Hematopoietic multipotent progenitor cell treated with erythropoietin and hydrocortisone succinate and interleukin-3 and kit ligand, for 8 days (in vitro differentiated cells): Measurements from ENCODE around the gene RBMS1.

ENCODE experiments used
- DNase-seq: peaks from one replicate; pipeline ENCODE4 v3.0.0-alpha.2; 2015

RBMS1 gene

GRCh38 chr2:160355080-160355479, 138.5 kb downstream of the RBMS1 start:
- no peak for DNase-seq

GRCh38 chr2:160354677-160355076, 138.9 kb downstream of the RBMS1 start:
- DNase-seq = no peak

DNA sequence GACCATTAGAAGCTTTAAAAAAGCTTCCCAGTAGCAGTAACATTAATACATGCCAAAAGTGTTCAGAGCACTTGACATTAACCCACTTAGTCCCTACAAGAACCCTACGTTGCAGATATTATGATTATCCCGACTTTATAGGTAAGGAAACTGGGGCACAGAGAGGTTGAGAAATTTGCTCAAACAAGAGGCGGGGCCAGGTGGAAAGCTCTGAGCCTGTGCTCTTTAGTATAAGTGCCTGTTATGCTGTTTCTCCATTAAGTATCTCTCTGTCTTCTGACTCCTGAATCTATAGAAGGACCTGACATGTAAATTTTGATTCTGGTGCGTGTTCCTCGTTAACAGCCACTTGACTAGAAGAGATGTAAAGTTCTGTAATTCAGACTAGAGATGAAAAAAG, 139.8 kb downstream of the RBMS1 start:
- no peak for DNase-seq

DNA sequence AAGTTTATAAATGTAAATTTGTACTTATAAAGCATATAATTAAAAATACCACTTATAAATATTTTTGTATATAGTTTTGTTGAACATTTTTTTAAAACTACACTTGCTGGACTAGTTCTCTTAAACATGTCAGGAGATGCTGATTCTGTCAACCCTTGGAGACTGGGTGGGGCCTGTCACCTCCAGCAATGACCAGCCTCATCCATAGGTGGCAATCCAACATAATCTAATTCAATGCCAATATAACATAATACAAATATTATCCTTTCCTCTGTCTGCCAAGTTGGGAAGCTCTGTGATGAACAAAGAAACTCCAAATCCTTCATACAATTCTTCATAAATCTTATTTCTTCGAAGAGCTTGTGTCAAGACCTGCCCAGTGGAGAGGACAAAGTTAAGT, 140.4 kb downstream of the RBMS1 start:
- DNase-seq = peak; percentile 58

DNA sequence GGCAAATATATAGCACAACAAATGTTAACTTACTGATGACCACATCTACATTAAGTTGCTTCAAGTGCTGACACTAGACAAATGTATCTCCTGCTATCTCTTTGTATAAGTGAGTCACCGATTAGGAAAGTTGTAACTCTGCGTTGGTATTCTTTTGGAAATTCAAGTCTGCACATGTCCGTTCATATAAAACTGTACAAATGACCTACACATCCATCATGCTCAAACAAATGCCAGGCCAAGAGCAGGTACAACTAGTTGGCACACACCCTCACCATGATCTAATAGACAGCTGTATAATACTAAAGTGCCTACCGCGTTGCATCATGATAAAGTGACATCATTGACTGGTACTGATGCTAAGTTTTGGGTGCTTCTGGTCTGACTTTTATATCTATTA, 141.1 kb downstream of the RBMS1 start:
- no peak for DNase-seq

DNA sequence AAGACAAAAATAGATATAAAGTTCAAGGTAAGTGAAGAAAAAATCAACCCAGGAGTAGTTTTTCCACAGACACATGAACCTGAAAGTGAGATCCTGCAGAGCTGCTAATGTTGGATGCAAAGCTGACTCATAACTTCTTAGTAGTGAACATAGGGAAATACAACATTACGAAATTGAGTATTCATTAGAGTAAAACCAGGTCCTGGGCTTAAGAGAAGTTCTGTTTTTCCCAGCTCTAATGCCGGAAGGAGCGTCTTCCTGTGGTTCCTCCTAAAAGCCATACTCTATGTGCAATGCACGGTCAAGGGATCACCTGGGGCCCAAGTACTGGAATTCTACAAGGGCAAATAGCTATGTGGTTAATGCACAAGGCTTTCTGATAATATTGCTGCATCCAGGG, 141.7 kb downstream of the RBMS1 start:
- DNase-seq = no peak

DNA sequence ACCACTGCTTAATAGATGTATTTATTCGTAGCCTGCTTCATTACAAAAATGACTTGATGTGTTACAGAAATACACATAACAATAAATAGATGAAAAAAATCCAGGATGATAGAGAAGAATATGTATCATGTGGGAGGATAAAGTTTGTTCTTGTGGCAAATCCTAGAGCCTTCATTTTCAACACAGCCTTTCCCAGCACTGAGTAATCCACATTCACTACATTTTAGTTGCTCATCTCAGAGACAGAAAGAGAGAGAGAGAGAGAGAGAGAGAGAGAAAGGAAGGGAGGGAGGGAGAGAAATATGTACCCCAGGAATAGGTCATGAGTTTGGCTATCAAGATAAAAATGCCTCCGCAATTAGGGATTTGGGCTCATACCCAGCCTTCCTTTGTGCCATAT, 144.3 kb downstream of the RBMS1 start:
- DNase-seq = no peak

DNA sequence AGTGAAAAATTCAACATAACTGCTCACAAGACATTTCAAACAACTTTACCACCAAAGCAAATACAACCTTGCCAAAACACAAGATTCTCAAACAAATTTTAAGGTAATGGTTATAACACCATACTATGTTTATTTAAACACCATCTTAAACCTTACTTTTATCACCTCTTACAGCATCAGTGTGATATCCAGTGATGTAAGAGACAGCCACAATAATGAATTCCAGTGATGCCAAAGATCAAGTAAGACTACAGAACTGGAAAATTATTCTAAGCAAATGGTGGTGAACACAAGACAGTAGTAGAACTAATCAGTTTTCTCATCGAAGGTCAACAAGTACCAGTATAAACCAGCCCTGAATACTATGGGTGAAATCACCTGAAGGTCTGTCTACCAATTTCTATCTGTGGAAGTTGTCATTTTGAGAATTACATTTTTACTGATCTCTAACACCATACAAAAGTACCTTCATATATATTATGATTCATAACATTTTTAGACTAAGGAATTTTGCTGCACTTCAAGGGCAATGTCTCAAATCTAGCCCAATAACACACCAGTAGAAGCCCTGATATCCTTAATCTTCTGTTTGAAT, 146.2 kb downstream of the RBMS1 start:
- no peak for DNase-seq

DNA sequence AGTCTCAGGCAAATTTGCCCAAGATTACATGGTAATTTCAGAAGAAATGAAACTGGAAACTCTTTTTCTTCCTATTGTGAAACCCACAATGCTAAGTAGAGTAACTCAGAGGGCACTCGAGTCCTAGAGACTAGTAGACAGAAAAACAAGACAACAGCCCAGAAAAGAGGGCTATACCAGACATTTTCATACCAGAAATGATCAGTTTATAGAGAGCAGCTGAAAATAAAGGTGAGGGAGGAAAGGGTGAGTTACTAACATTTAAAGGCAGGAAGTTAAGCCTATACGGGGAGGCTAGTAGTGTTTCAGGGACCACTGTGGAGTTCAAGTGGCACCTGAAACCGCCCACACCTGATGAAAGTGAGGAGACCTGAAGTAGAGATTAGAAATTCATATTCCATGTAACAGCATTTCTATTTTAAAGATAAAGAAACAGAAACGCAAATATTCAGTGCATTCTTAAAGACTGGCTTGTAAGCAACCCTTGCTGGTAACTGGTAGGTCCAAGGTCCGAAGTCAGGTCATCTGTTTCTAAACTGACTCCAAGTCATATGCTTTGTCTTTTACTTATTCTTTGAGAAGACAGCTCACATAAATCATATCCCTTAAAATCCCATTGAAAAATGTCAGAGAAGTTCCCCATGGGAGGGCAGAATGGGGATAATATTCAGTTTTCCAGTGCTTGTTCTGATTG, 148.4 kb downstream of the RBMS1 start:
- DNase-seq = no peak

DNA sequence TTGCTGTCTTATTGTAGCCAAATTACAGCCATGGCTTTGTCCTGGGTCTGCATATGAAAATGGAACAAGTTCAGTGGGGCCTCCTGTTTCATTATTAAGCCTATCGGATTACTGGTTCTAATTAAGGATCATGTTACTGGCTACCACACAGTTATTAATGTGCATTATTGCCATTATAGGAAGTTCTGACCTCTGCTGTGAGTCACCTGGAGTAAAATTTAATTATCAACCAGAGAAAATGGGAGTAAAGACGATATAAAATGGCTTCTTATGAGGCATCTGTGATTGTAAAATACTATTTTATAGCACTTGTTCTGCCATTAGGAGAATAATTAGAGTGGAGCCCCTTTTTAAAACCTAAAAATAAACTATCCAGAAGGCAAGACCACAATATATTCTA, 150.2 kb downstream of the RBMS1 start:
- no peak for DNase-seq

GRCh38 chr2:160339726-160340125, 153.9 kb downstream of the RBMS1 start:
- no peak for DNase-seq

- DNase-seq = no peak
Measured at GRCh38 chr2:160338901-160339685, 154.5 kb downstream of the RBMS1 start.

DNA sequence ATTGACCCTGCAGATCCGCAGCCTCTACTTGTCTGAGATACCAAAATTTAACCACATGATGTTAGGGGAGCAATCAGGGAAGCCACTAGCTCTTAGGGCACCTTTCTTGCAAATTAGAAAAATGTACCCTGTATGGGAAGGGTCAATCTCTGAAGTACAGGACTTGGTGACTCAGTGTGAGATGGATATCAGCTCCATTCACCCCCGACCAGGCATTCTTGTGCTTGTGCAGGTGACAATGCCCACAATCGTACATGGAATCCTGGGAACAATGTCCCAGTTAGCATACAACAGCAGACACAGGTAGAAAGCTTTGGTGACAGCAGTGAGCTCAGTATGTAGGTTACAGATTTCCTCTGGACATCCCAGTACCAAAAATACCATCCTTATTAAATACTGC, 155.9 kb downstream of the RBMS1 start:
- no peak for DNase-seq

DNA sequence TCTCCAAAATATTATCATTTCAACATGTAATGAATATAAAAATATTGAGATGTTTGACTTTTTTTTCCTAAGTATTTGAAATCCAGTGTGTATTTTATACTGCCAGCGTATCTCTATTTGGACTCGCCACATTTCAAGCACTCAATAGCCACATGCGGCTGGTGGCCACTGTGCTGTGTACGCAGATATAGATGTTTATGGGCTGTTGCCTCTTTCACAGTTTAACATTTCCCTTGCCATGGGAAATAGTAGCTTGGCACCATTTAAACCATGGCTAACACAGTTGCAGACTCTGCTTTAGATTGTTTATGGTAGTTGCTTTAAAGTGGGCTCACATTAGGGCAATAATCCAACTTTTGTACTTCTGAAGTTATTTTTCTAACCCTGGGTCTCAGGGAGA, 157.0 kb downstream of the RBMS1 start:
- DNase-seq = peak; percentile 53

DNA sequence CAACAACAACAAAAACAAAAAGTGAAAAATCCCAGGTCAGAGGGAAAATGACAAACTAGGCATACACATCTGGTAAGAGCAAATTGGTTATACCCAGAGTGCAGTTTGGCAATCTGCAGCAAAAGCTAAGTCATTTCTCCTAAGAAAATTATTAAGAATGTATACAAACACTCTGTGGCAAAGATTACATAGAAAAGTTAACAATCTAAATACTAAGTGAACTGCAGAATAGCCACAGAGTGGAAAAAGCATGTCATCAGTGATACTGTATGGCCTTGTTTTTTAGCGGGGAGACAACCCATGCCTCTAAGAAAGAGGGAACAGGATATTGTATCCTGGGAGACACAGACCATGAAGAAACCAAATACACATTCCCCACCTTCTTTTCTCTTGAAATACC, 157.5 kb downstream of the RBMS1 start:
- peak; percentile 43 for DNase-seq

- no peak for DNase-seq
Measured at GRCh38 chr2:160335441-160335840, 158.2 kb downstream of the RBMS1 start.

GRCh38 chr2:160334028-160334741, 159.4 kb downstream of the RBMS1 start:
- DNase-seq = no peak

- no peak for DNase-seq
Measured at GRCh38 chr2:160333324-160334027, 160.1 kb downstream of the RBMS1 start.

DNA sequence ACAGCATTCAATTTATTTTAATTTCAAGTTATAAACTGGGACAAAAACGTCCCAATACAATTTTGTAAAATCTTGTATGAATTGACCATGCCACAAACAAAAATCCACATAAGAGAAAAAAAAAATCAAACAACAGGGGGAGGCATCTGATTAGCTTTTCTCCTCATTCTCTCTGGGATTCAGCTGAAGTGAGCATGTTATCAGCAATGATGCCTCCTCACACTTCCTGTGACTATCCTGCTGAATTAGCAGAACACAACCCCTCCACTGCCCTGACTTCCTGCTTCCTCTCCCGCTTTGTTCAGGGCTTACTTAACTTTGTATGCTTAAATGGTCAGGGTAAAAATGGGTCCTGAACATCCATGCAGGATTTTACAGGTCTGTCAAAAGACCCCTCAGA, 161.3 kb downstream of the RBMS1 start:
- peak; percentile 70 for DNase-seq

- no peak for DNase-seq
Measured at GRCh38 chr2:160331258-160332025, 162.2 kb downstream of the RBMS1 start.

DNA sequence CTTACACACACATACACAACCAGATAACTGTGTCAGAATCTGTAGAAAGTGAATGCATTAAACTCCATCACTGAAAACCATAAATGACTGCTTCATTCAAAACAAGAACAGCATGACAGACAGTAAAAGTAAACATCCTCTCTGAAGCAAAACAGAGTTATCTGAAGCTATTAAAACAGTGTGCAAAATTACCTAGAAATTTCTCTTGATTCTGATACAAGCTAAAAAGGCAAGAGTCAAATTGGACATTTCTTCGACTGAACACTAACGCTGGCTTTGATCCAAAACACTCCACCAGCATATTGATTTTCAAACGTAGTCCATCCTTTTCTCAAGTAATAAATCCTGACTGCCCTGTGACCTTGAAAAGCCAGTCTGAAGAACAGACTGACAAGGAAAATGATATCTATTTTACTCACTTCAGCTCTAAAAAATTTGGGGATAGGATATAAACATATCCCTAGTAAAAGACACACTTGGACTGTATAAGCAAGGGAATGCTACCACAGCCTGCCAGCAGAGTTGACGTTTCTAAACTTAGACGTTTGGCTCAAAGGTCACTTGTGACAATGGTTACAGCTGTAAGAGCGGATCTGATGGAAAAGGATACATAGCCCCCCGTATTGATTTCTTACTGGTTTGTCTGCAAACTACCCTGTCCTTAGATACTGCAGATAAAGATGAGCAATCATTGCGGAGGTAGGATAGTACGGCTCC, 164.6 kb downstream of the RBMS1 start:
- no peak for DNase-seq
